ENCODE results near the gene CLSTN2. TPM values are rescaled to one million over a fixed set of nuclear protein-coding genes. Genes with fewer than 3 reads are reported as not detected.

Gene CLSTN2
- total and polyA plus RNA-seq, 2 of the 13 experiments (the other 11 are each of a cell fraction or from before 2014, with no cell fraction given), result not detected

GRCh38 chr3:139988472-139989156 is 53.6 kb downstream of the CLSTN2 start:
- 0% methylated on average over 3 of the region's 3 CpGs for WGBS (ENCODE audit: low lambda C conversion rate)
- ChIA-PET POLR2A (no interaction called here), CTCF (ENCODE audit: low intra/inter-chr PET ratio, low total read pairs) (no interaction called here)
- ATAC-seq (no peak), FAIRE-seq (no peak), DNase-seq (ENCODE audit: low spot score) (no peak)
- Histone ChIP-seq H2AFZ (ENCODE audit: low read length) (no peak overlapping the region), H3K27me3 (ENCODE audit: control insufficient read depth in 1 of 2, insufficient read depth in 2 of 2, low read length in 2 of 2) (no peaks in the 10 kb centered on the region; a peak in 1 of 5 replicates), H4K20me1 (ENCODE audit: insufficient read depth, low read length) (no peaks in the 10 kb centered on the region), H3K4me3 (replicated peaks in 1 of 3; ENCODE audit: insufficient read depth in 1 of 3, low read depth in 2 of 3, low read length in 3 of 3) (no peak overlapping the region), H3K9me3 (ENCODE audit: low read length) (no peaks in the 10 kb centered on the region), H3K9ac (ENCODE audit: insufficient read depth, low read depth, low read length) (no peak overlapping the region), H3K79me2 (ENCODE audit: insufficient read depth, low read length) (no peaks in the 10 kb centered on the region), H3K27ac (ENCODE audit: extremely low read length, insufficient read depth, low read length) (no peak overlapping the region), H3K4me2 (ENCODE audit: low read depth, low read length) (no peak overlapping the region), H3K4me1 (ENCODE audit: insufficient read depth, low read length) (no peaks in the 10 kb centered on the region), H3K36me3 (replicated peaks in 1 of 2; ENCODE audit: control insufficient read depth in 1 of 2, insufficient read depth in 2 of 2, low read length in 2 of 2) (no peaks in the 10 kb centered on the region)
- intact Hi-C loops (cut with micrococcal nuclease; ENCODE audit: unreplicated experiment) (no loop called here), in situ Hi-C loops (cut with HindIII; ENCODE audit: extremely low pct_ligation_motif_present, low pct_unique_long_range_greater_than_20kb) (no loop called here)
- TF ChIP-seq KLF12 (CRISPR knock-in tag; IDR thresholded peaks at IDR 0.05; ENCODE audit: borderline replicate concordance) (no peak), CHCHD3 (CRISPR knock-in tag; IDR thresholded peaks at IDR 0.05) (no peak), ZC3H13 (CRISPR knock-in tag; IDR thresholded peaks at IDR 0.05) (no peak), FOXP4 (CRISPR knock-in tag; IDR thresholded peaks at IDR 0.05) (no peak), UBTF (CRISPR knock-in tag; IDR thresholded peaks at IDR 0.05) (no peak), ZNF558 (CRISPR knock-in tag; IDR thresholded peaks at IDR 0.05; ENCODE audit: borderline replicate concordance) (no peak), GABPB1 (CRISPR knock-in tag; IDR thresholded peaks at IDR 0.05) (no peak)
- BruUV-seq (replicated peaks), result no TSS peak
